GM23338 (cell line): ENCODE data around the gene ZNF689. TPM values are rescaled to one million over a fixed set of nuclear protein-coding genes. Genes with fewer than 3 reads are reported as not detected.

Experiments used
- ATAC-seq: fragments of 200-7000 bp; cut with Tn5 transposase; 3 replicates; pipeline ENCODE4 v1.9.1; 2020
- DNase-seq: peaks from one replicate; pipeline ENCODE4 v3.0.0-alpha.2; 2015; ENCODE audit warnings: low spot score
- H2AFZ ChIP-seq: fragments of 200-600 bp; sonication (generic); 2 replicates; pipeline ENCODE4 v1.8.0; 2016; ENCODE audit warnings: antibody characterized with exemption, mild to moderate bottlenecking, moderate library complexity
- H3F3A ChIP-seq: fragments of 200-600 bp; sonication (generic); replicated peaks from 2 replicates; pipeline ENCODE4 v1.8.0; 2017; ENCODE audit warnings: antibody characterized with exemption, mixed run types, low read depth
- H3K27ac ChIP-seq: fragments of 200-600 bp; sonication (generic); 2 replicates; pipeline ENCODE4 v1.6.1; 2016; ENCODE audit warnings: low read depth
- H3K27me3 ChIP-seq: fragments of 200-600 bp; sonication (generic); 2 replicates; pipeline ENCODE4 v1.8.0; 2016; ENCODE audit warnings: mild to moderate bottlenecking, mixed run types, moderate library complexity; ENCODE audit not compliant: insufficient read depth
- H3K36me3 ChIP-seq: fragments of 200-600 bp; sonication (generic); 2 replicates; pipeline ENCODE4 v1.8.0; 2016; ENCODE audit warnings: mild to moderate bottlenecking; ENCODE audit not compliant: insufficient read depth
- H3K4me1 ChIP-seq: fragments of 200-600 bp; sonication (generic); 2 replicates; pipeline ENCODE4 v1.8.0; 2016; ENCODE audit warnings: mild to moderate bottlenecking, moderate library complexity; ENCODE audit not compliant: insufficient read depth
- H3K4me2 ChIP-seq: fragments of 200-600 bp; sonication (generic); 2 replicates; pipeline ENCODE4 v1.7.1; 2017; ENCODE audit warnings: mixed run types
- H3K4me3 ChIP-seq: fragments of 200-600 bp; sonication (generic); 2 replicates; pipeline ENCODE4 v1.6.1; 2016; ENCODE audit warnings: mixed run types
- H3K79me2 ChIP-seq: fragments of 200-600 bp; sonication (generic); replicated peaks from 2 replicates; pipeline ENCODE4 v1.8.0; 2017; ENCODE audit warnings: mild to moderate bottlenecking; ENCODE audit not compliant: insufficient read depth
- H3K9me2 ChIP-seq: fragments of 200-600 bp; sonication (generic); 2 replicates; pipeline ENCODE4 v1.8.0; 2017; ENCODE audit not compliant: insufficient read depth
- H4K20me1 ChIP-seq: fragments of 200-600 bp; sonication (generic); replicated peaks from 2 replicates; pipeline ENCODE4 v1.8.0; 2017; ENCODE audit warnings: mild to moderate bottlenecking; ENCODE audit not compliant: insufficient read depth
- H3K27ac Mint-ChIP-seq: 2 replicates; pipeline ENCODE4 v1.8.0; 2020; ENCODE audit warnings: inconsistent platforms, mild to moderate bottlenecking, moderate library complexity, mixed read lengths
- H3K27me3 Mint-ChIP-seq: 3 replicates; pipeline ENCODE4 v1.8.0; 2022; ENCODE audit warnings: low read depth, mild to moderate bottlenecking, moderate library complexity, mixed read lengths, inconsistent platforms; ENCODE audit not compliant: insufficient read depth, poor library complexity
- H3K36me3 Mint-ChIP-seq: 3 replicates; pipeline ENCODE4 v1.8.0; 2021; ENCODE audit warnings: low read depth, mild to moderate bottlenecking, inconsistent platforms, moderate library complexity, mixed read lengths
- H3K4me1 Mint-ChIP-seq: 3 replicates; pipeline ENCODE4 v1.8.0; 2020; ENCODE audit warnings: mild to moderate bottlenecking, inconsistent platforms, mixed read lengths
- H3K4me3 Mint-ChIP-seq: 3 replicates; pipeline ENCODE4 v1.8.0; 2021; ENCODE audit warnings: moderate library complexity, mild to moderate bottlenecking, inconsistent platforms, mixed read lengths
- H3K9me3 Mint-ChIP-seq: 3 replicates; pipeline ENCODE4 v1.8.0; 2020; ENCODE audit warnings: moderate library complexity, mild to moderate bottlenecking, inconsistent platforms, mixed read lengths
- CTCF ChIP-seq, 2 experiments: fragments of 200-600 bp in 1 of 2; sonication (generic) in 1 of 2; conservative IDR thresholded peaks; 2 replicates each; pipeline versions ENCODE4 v1.5.1 to v1.6.1; 2016 to 2017; ENCODE audit warnings: antibody characterized with exemption in 2 of 2, low read depth in 2 of 2, mild to moderate bottlenecking in 2 of 2, moderate library complexity in 1 of 2
- ETS1 ChIP-seq: IDR thresholded peaks from 2 replicates; pipeline ENCODE4 v1.6.1; 2016; ENCODE audit warnings: antibody characterized with exemption
- EZH2phosphoT487 ChIP-seq: fragments of 200-600 bp; sonication (generic); IDR thresholded peaks from one replicate; pipeline ENCODE4 v1.8.1; 2018; ENCODE audit warnings: antibody characterized with exemption; ENCODE audit not compliant: unreplicated experiment
- JUNB ChIP-seq: IDR thresholded peaks from one replicate; pipeline ENCODE4 v1.6.1; 2016; ENCODE audit warnings: antibody characterized with exemption; ENCODE audit not compliant: unreplicated experiment
- NANOG ChIP-seq: IDR thresholded peaks from 2 replicates; pipeline ENCODE4 v1.6.1; 2016; ENCODE audit warnings: antibody characterized with exemption, borderline replicate concordance
- REST ChIP-seq: IDR thresholded peaks from one replicate; pipeline ENCODE4 v1.6.1; 2018; ENCODE audit warnings: antibody characterized with exemption; ENCODE audit not compliant: unreplicated experiment
- ZNF462 ChIP-seq: fragments of 250-450 bp; sonication (Bioruptor Pico); IDR thresholded peaks from 2 replicates; pipeline ENCODE4 v1.5.0; 2020; ENCODE audit warnings: mild to moderate bottlenecking, moderate library complexity
- polyA plus RNA-seq: library from polyadenylated mRNA; unstranded; fragments of >200 nt; fragmentation: Nextera tagmentation; extraction: Ambion mirVana; gene quantifications from 2 replicates; pipeline ENCODE4 v1.2.1, GENCODE V29; 2016
- total RNA-seq: library from RNA; depleted of rRNA; stranded (reverse); fragments of >200 nt; shearing (Covaris generic); gene quantifications from 2 replicates; pipeline ENCODE4 v1.2.3, GENCODE V29; 2014

The ZNF689 gene
- total and polyA plus RNA-seq, 2 experiments from 2014 or later, result 5.3 to 16.7 TPM

GRCh38 chr16:30649725-30650368 lies 39.7 kb upstream of the ZNF689 start (continued):
- TF ChIP-seq EZH2phosphoT487 (no peak), ETS1 (no peak), JUNB (no peak), NANOG (no peak), REST (no peak)

- H3K4me3 Mint-ChIP-seq, result no peak overlapping the region
- Histone ChIP-seq H3K4me1 (no peaks in the 10 kb centered on the region), H3K4me2 (no peak overlapping the region), H3K9me2 (no peaks in the 10 kb centered on the region), H4K20me1 (no peaks in the 10 kb centered on the region), H3K36me3 (no peaks in the 10 kb centered on the region), H2AFZ (no peak overlapping the region), H3K27ac (no peak overlapping the region), H3K4me3 (no peak overlapping the region), H3K27me3 (peaks cover 12% of the 10 kb centered on the region), H3F3A (peaks cover 4% of the 10 kb centered on the region; the same call in 1 of the 2 replicates), H3K79me2 (no peaks in the 10 kb centered on the region)
- no peak for TF ChIP-seq NANOG
- TF ChIP-seq CTCF (conservative IDR thresholded peaks at IDR 0.05; ENCODE audit: low read depth in 2 of 2), result 0 out of 4 replicates have a peak, but pooled peaks of 1 of the 2 experiments have one; percentile 26
- H3K9me3 Mint-ChIP-seq, result no peaks in the 10 kb centered on the region
- peaks cover 28% of the 10 kb centered on the region for H3K27me3 Mint-ChIP-seq
- H3K36me3 Mint-ChIP-seq, result no peaks in the 10 kb centered on the region; the same call in 2 of the 3 replicates
- DNase-seq, result no peak
- no peak for ATAC-seq
- H3K27ac Mint-ChIP-seq, result no peak overlapping the region
- H3K4me1 Mint-ChIP-seq, result peaks cover 10% of the 10 kb centered on the region
These were observed 37.0 kb upstream of the ZNF689 start for GRCh38 chr16:30647274-30647571.

- no peak for ATAC-seq
- Histone ChIP-seq H2AFZ (no peak overlapping the region), H3K9me2 (no peaks in the 10 kb centered on the region), H3K27ac (no peak overlapping the region), H3K79me2 (no peaks in the 10 kb centered on the region), H3K4me3 (no peak overlapping the region), H4K20me1 (no peaks in the 10 kb centered on the region), H3K27me3 (peaks cover 6% of the 10 kb centered on the region; the same call in 1 of the 2 replicates), H3K4me1 (no peaks in the 10 kb centered on the region), H3K4me2 (no peak overlapping the region), H3F3A (no peaks in the 10 kb centered on the region), H3K36me3 (no peaks in the 10 kb centered on the region)
- Mint-ChIP-seq H3K27ac (no peak overlapping the region), H3K4me1 (peaks cover 5% of the 10 kb centered on the region), H3K36me3 (no peaks in the 10 kb centered on the region), H3K4me3 (no peak overlapping the region), H3K9me3 (no peaks in the 10 kb centered on the region), H3K27me3 (peaks cover 17% of the 10 kb centered on the region)
- DNase-seq, result no peak
- TF ChIP-seq EZH2phosphoT487, result no peak
- TF ChIP-seq ZNF462, result no peak
These were observed 35.5 kb upstream of the ZNF689 start for GRCh38 chr16:30645727-30646126.
